ENCODE measurements around the gene CNPPD1. TPM values are rescaled to one million over a fixed set of nuclear protein-coding genes. Genes with fewer than 3 reads are reported as not detected.

Gene CNPPD1
- total and polyA plus RNA-seq, 2 of the 8 experiments (the other 6 are each of a cell fraction or from before 2014, with no cell fraction given), result 32.9 to 35.9 TPM

DNA sequence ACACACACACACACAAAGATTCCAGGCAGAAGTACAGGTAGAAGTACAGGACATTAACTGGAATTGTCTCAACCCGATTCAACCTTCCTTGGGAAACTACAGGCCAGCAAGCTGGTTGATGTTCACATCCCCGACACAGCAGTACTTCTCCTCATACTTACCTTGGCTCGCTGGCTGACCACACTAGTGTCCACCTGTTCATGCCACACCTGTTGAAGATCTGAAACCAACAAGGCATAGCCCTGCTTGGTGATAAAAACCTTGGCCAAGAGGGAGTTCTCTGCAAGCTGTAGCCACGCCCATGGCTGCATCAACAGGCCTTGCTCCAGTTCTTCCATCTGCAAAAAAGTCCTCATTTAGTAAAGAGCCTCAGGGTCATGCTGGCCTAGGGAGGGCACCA lies 18.7 kb downstream of the CNPPD1 start:
- FAIRE-seq (no peak), DNase-seq (ENCODE audit: low read depth in 1 of 2, low spot score in 2 of 2) (no peak)
- no peak overlapping the region for H4K91ac ChIP-seq (replicated peaks; ENCODE audit: insufficient read length, low read length)
- ChIA-PET POLR2A (ENCODE audit: partially characterized antibody) (interaction anchor here (0.7 to 1.6 kb wide), 5 partner anchors 34 to 140 kb away, joined by 3 to 5 read pairs (median 3); partner anchors contain the start of gene ABCB6), CTCF (ENCODE audit: partially characterized antibody) (interaction anchor here (0.7 to 12.5 kb wide), 21 partner anchors 15 to 336 kb away, joined by 3 to 149 read pairs (median 3); partner anchors contain the start of genes CDK5R2, CNPPD1, FEV and GLB1L)
- no peak overlapping the region for H3K18ac ChIP-seq (ENCODE audit: extremely low read depth, low read length)
- no peak overlapping the region for H3K4me3 ChIP-seq (ENCODE audit: extremely low read depth in 1 of 4, insufficient read depth in 2 of 4, low read depth in 3 of 4, low read length in 4 of 4)
- H3K9me3 ChIP-seq (ENCODE audit: insufficient read depth in 2 of 2, low read depth in 1 of 2, low read length in 1 of 2), result no peaks in the 10 kb centered on the region
- WGBS, 2 experiments (ENCODE audit: extremely low coverage in 1 of 2, insufficient coverage in 1 of 2, insufficient read length in 1 of 2, insufficient replicate concordance in 2 of 2, low coverage in 1 of 2, low lambda C conversion rate in 2 of 2, missing lambda C conversion rate in 1 of 2), result 84% methylated on average over 4 of the region's 4 CpGs; no CpG with 5 or more reads in 1 of the 2 experiments
- H3K14ac ChIP-seq (ENCODE audit: insufficient read length), result no peak overlapping the region
- H4K8ac ChIP-seq (ENCODE audit: extremely low read depth, insufficient read depth, low read length), result no peak overlapping the region
- H3K27ac ChIP-seq (ENCODE audit: low read depth, low read length), result no peak overlapping the region
- H3K9ac ChIP-seq (replicated peaks in 1 of 4; ENCODE audit: extremely low read depth in 1 of 4, low read depth in 3 of 4, low read length in 3 of 4), result no peak overlapping the region
- H3K56ac ChIP-seq (replicated peaks; ENCODE audit: insufficient read length, low read depth, low read length), result no peak overlapping the region
- H3K4me2 ChIP-seq (ENCODE audit: insufficient read depth in 1 of 2, low read depth in 2 of 2, low read length in 2 of 2), result no peak overlapping the region
- H2AFZ ChIP-seq (ENCODE audit: low read length), result no peak overlapping the region
- no peak overlapping the region for H2BK5ac ChIP-seq (ENCODE audit: low read depth, low read length)
- no peak overlapping the region for H3K4ac ChIP-seq (replicated peaks; ENCODE audit: insufficient read length, low read depth, low read length)
- peaks cover 0 to 5% (median 2%) of the 10 kb centered on the region in 4 experiments; a peak in 3 of 7 replicates for H3K4me1 ChIP-seq (replicated peaks in 1 of 4; ENCODE audit: control insufficient read depth in 3 of 4, insufficient read depth in 4 of 4, low read length in 3 of 4)
- peaks cover 2% of the 10 kb centered on the region; the same call in 1 of the 2 replicates for H3K23me2 ChIP-seq (ENCODE audit: low read depth, low read length)
- no peak overlapping the region for H4K5ac ChIP-seq (ENCODE audit: insufficient read length, low read depth, low read length)
- H2BK12ac ChIP-seq (ENCODE audit: low read depth, low read length), result no peak overlapping the region
- H2AK5ac ChIP-seq (ENCODE audit: low read depth, low read length), result no peak overlapping the region
- H3K79me1 ChIP-seq (ENCODE audit: low read depth, low read length), result no peaks in the 10 kb centered on the region
- no peaks in the 10 kb centered on the region for H3K79me2 ChIP-seq (ENCODE audit: control insufficient read depth in 1 of 2, insufficient read depth in 2 of 2, low read length in 2 of 2)
- H3K36me3 ChIP-seq (ENCODE audit: control insufficient read depth in 2 of 4, insufficient read depth in 4 of 4, low read length in 3 of 4), result peaks cover 0 to 2% (median 0%) of the 10 kb centered on the region in 4 experiments; a peak in 3 of 8 replicates
- no peak overlapping the region for H2BK20ac ChIP-seq (ENCODE audit: low read length)
- TF ChIP-seq TCF12 (IDR thresholded peaks at IDR 0.05; ENCODE audit: low read depth, low read length) (no peak), FOSL1 (IDR thresholded peaks at IDR 0.05; ENCODE audit: insufficient read depth, low read depth, low read length) (no peak)
- TF ChIP-seq, protein P1, sequence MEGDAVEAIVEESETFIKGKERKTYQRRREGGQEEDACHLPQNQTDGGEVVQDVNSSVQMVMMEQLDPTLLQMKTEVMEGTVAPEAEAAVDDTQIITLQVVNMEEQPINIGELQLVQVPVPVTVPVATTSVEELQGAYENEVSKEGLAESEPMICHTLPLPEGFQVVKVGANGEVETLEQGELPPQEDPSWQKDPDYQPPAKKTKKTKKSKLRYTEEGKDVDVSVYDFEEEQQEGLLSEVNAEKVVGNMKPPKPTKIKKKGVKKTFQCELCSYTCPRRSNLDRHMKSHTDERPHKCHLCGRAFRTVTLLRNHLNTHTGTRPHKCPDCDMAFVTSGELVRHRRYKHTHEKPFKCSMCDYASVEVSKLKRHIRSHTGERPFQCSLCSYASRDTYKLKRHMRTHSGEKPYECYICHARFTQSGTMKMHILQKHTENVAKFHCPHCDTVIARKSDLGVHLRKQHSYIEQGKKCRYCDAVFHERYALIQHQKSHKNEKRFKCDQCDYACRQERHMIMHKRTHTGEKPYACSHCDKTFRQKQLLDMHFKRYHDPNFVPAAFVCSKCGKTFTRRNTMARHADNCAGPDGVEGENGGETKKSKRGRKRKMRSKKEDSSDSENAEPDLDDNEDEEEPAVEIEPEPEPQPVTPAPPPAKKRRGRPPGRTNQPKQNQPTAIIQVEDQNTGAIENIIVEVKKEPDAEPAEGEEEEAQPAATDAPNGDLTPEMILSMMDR (IDR thresholded peaks at IDR 0.05; ENCODE audit: control extremely low read depth in 1 of 3, insufficient read depth in 1 of 3, low read depth in 1 of 3, low read length in 3 of 3), result no peak
- no peak overlapping the region for H2BK15ac ChIP-seq (ENCODE audit: low read length)
- no peak overlapping the region for H3K23ac ChIP-seq (ENCODE audit: insufficient read length)
- peaks cover 2 to 5% of the 10 kb centered on the region in 2 experiments for H4K20me1 ChIP-seq (replicated peaks in 1 of 2; ENCODE audit: control insufficient read depth in 1 of 2, insufficient read depth in 2 of 2, low read length in 2 of 2)
- H2BK120ac ChIP-seq (replicated peaks; ENCODE audit: low read depth, low read length), result no peak overlapping the region
- H3K27me3 ChIP-seq (replicated peaks in 1 of 4; ENCODE audit: control insufficient read depth in 3 of 4, extremely low read depth in 1 of 4, insufficient read depth in 3 of 4, low read length in 3 of 4), result no peaks in the 10 kb centered on the region; a peak in 1 of 7 replicates

All from H1 (cell line).